HG03521 (cell line): ENCODE measurements around the gene REG3G.
"Not testable (repeated sequence)": the region's sequence is repeated elsewhere in the genome, so short reads cannot be mapped to it uniquely, and the experiment has no call there.

ENCODE experiments used
- ATAC-seq: cut with Tn5 transposase; IDR thresholded peaks from one replicate; pipeline ENCODE4 v1.9.1; 2021; ENCODE audit warnings: mild to moderate bottlenecking, moderate library complexity; ENCODE audit not compliant: unreplicated experiment

Gene REG3G

DNA sequence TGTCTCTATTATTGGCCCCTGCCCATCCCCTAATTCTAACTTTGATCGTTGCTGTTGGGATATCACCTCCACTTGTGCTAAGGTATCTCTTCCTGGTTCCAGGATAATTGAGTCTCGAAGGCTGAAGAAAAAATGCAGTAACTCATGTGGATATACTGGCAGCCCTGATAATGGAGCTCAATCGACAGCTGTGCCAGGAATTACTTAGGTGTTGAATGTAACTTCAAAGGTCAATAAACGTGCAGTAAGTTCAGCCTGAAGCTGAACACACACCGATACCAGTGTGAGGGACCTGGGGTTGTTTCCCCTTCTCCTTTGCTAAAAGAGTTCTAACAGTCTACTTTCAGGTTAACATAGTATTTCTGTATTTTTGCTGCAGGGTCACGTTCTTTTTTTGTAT lies 11.9 kb upstream of the REG3G start:
- no peak for ATAC-seq

DNA sequence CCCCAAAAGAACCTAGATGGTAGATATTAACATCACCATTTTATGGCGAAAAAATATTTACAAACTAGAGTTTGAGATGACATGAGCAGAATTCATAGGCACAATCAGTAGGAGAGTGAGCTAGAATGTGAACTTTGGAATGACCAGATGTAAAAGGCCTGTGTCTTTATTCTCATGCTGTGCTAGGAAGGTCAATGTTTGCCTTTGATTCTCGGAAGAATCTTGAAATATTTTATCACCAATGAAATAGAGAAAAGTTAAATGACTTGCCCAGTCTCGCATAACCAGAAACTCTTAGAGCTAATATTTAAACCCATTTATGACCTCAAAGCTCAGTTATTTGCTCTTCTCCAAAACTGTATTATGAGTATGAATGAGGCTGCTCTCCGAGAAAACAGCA lies 9.2 kb upstream of the REG3G start:
- no peak for ATAC-seq

DNA sequence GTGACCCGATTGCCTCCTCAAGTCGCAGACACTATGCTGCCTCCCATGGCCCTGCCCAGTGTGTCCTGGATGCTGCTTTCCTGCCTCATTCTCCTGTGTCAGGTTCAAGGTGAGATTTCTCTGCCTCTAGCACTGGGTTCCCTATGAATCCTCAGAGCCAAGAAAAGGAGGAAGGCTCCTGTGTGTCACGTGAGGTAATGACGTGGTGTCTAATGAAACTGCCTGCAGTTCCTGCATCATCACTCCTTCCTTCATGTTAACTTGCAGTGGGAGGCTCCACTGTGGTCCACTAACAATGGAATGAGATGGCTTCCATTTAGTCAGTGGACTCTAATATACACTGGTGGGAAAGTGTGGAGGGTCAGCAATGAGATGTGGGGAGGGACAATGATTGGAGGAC lies 559 bp downstream of the REG3G start:
- no peak for ATAC-seq

DNA sequence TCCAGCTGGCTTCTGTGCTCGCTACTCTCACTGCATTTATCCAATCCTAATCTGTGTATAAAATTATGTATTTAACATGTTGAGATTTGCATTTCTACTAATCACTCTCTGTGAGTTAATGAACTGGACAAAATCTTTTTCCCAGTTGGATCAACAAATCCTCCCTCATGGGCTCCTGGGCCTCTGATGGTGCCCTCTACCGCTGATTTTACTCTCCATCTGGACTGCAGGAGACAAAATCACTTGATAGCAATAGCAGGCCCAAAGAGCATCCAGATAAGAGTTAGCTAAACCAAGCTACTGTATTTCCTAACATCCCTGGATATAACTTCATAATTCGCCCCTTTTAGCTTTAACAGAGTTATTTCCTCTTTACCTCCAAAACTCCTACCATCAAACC lies 14.4 kb downstream of the REG3G start:
- ATAC-seq = no peak

DNA sequence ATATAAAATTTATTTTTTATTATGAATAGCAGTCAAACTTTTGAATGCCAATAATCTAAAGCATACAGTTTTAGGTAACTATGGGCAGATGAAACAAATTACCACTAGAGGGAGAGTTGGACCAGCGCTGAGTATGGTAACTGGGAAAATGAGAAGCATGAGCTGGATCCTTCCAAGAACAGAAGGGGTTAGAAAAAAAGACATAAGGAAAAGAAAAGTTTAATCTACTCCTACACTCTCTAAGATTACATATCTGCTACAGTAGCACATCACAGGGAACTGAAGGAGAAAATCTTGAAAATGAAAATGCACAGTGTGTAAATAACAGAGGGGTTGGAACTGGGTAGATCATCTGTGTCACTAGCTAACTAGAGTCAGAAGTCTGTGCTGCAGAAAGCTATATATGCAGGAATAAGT lies 15.5 kb downstream of the REG3G start:
- ATAC-seq = no peak

DNA sequence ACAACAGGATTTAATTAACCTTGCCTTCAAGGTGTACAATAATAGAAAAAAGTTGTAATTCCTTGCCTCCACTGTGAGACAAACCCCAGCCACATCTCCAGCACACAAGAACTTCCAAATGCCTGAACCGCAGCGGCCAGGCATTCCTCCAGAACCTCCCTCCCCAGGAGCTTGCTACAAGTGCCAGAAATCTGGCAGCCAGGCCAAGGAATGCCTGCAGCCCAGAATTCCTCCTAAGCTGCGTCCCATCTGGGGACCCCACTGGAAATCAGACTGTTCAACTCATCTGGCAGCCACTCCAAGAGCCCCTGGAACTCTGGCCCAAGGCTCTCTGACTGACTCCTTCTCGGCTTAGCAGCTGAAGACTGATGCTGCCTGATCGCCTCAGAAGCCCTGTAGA lies 28.0 kb downstream of the REG3G start:
- ATAC-seq = not testable (repeated sequence)

DNA sequence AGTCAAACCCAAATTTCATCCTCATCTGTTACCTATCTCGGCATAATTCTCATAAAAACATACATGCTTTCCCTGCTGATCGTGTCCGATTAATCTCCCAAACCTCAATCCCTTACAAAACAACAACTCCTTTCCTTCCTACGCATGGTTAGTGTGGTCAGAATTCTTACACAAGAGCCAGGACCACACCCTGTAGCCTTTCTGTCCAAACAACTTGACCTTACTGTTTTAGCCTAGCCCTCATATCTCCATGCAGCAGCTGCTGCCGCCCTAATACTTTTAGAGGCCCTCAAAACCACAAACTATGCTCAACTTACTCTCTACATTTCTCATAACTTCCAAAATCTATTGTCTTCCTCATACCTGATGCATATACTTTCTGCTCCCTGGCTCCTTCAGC lies 29.3 kb downstream of the REG3G start:
- ATAC-seq = not testable (repeated sequence)

DNA sequence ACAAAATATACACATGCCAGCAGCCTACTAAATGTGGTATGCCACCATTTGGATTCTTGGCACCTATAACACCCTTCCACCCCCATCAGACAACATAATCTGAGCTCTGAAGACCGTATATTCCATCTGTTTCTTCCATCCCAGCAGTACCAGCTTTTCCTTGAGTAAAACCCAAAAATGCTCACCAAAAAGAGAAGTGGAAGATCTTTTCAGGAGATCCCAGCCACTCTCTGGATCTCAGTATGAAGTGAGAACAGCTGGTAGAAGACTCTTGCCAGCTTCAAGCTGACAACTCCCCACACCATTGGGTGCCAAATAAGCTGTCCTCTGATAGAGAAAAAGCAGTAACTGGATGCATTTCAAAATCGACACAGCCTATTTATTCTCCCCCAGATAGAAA lies 39.7 kb downstream of the REG3G start:
- no peak for ATAC-seq

DNA sequence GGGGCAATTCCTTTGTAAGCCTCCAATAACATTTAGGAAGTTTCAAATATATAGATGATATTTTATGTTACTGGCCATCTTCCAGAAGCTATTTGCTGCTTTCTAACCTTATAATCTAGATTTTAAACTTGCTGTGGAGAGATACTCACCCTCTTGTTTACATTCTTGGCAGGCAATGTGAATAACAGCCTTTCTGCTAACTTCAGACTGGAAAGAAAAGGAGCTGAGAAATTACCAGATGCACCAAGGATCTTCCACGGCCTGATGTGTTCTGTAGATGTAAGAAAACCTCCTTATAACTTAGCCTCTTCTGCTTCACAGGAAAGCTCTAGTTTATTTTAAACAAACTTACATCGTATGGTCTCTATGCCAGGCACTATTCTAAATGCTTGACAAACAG lies 45.6 kb downstream of the REG3G start:
- no peak for ATAC-seq
